ENCODE data around the gene DNAH1. TPM values are rescaled to one million over a fixed set of nuclear protein-coding genes. Genes with fewer than 3 reads are reported as not detected.

Gene DNAH1
- polyA plus RNA-seq, 1 donor (not counting 4 experiments of a cell fraction or from before 2014, with no cell fraction given) = 0.33 TPM

GRCh38 chr3:52404391-52404790 lies 88.3 kb downstream of the DNAH1 start:
- Histone ChIP-seq H3K27me3 (ENCODE audit: control insufficient read depth, extremely low read depth, insufficient read depth, low read length) (no peaks in the 10 kb centered on the region), H3K9me1 (ENCODE audit: control insufficient read depth, extremely low read depth, insufficient read depth, low read length) (peaks cover 3% of the 10 kb centered on the region), H3K36me3 (ENCODE audit: control insufficient read depth in 2 of 2, extremely low read depth in 1 of 2, insufficient read depth in 2 of 2, low read length in 2 of 2) (peaks cover 42 to 75% of the 10 kb centered on the region in 2 experiments), H3K4me3 (ENCODE audit: control insufficient read depth in 2 of 3, extremely low read depth in 1 of 3, insufficient read depth in 2 of 3, low read depth in 1 of 3, low read length in 3 of 3) (peak overlapping the region; percentile 29 to 44 (median 38)), H3K27ac (ENCODE audit: control insufficient read depth, insufficient read depth, low read length) (peak overlapping the region; percentile 92), H4K20me1 (ENCODE audit: control insufficient read depth, extremely low read depth, insufficient read depth, low read length) (no peaks in the 10 kb centered on the region), H3K9me3 (ENCODE audit: control insufficient read depth, low read depth, low read length) (no peaks in the 10 kb centered on the region), H3K79me2 (ENCODE audit: control insufficient read depth, insufficient read depth, low read length) (peaks cover 28% of the 10 kb centered on the region), H3K9ac (ENCODE audit: control insufficient read depth, extremely low read depth, insufficient read depth, low read length) (peak overlapping the region; percentile 52), H3K4me1 (ENCODE audit: control insufficient read depth, extremely low read depth, insufficient read depth, low read length) (peaks cover 60% of the 10 kb centered on the region), H2AFZ (ENCODE audit: control insufficient read depth, low read length) (no peak overlapping the region), H3K4me2 (ENCODE audit: control insufficient read depth, extremely low read depth, insufficient read depth, low read depth, low read length) (peak overlapping the region; percentile 95)
- FAIRE-seq = peak; percentile 60
- dilution Hi-C loops (cut with MboI; ENCODE audit: extremely low pct_ligation_motif_present, low sequenced_read_pairs) = no loop called here
- no peak for DNase-seq (ENCODE audit: low read depth, low spot score)
- no peak for TF ChIP-seq EZH2 (IDR thresholded peaks at IDR 0.05; ENCODE audit: low read length)
- TF ChIP-seq CTCF (optimal IDR thresholded peaks at IDR 0.05 in 1 of 3, IDR thresholded peaks at IDR 0.05 in 1 of 3, conservative IDR thresholded peaks at IDR 0.05 in 1 of 3; ENCODE audit: extremely low read depth in 1 of 3, insufficient read depth in 2 of 3, low read length in 3 of 3) = no peak

- Histone ChIP-seq H2AFZ (ENCODE audit: control insufficient read depth, low read length) (no peak overlapping the region), H3K4me1 (ENCODE audit: control insufficient read depth, extremely low read depth, insufficient read depth, low read length) (peaks cover 60% of the 10 kb centered on the region), H3K79me2 (ENCODE audit: control insufficient read depth, insufficient read depth, low read length) (peaks cover 31% of the 10 kb centered on the region), H3K27me3 (ENCODE audit: control insufficient read depth, extremely low read depth, insufficient read depth, low read length) (no peaks in the 10 kb centered on the region), H3K9me3 (ENCODE audit: control insufficient read depth, low read depth, low read length) (no peaks in the 10 kb centered on the region), H3K9me1 (ENCODE audit: control insufficient read depth, extremely low read depth, insufficient read depth, low read length) (peaks cover 3% of the 10 kb centered on the region), H4K20me1 (ENCODE audit: control insufficient read depth, extremely low read depth, insufficient read depth, low read length) (no peaks in the 10 kb centered on the region), H3K4me3 (ENCODE audit: control insufficient read depth in 2 of 3, extremely low read depth in 1 of 3, insufficient read depth in 2 of 3, low read depth in 1 of 3, low read length in 3 of 3) (peak overlapping the region; percentile 29 to 44 (median 38)), H3K9ac (ENCODE audit: control insufficient read depth, extremely low read depth, insufficient read depth, low read length) (peak overlapping the region; percentile 63), H3K27ac (ENCODE audit: control insufficient read depth, insufficient read depth, low read length) (peak overlapping the region; percentile 92), H3K4me2 (ENCODE audit: control insufficient read depth, extremely low read depth, insufficient read depth, low read depth, low read length) (peak overlapping the region; percentile 95), H3K36me3 (ENCODE audit: control insufficient read depth in 2 of 2, extremely low read depth in 1 of 2, insufficient read depth in 2 of 2, low read length in 2 of 2) (peaks cover 42 to 70% of the 10 kb centered on the region in 2 experiments)
- TF ChIP-seq EZH2 (IDR thresholded peaks at IDR 0.05; ENCODE audit: low read length) (no peak), CTCF (optimal IDR thresholded peaks at IDR 0.05 in 1 of 3, IDR thresholded peaks at IDR 0.05 in 1 of 3, conservative IDR thresholded peaks at IDR 0.05 in 1 of 3; ENCODE audit: extremely low read depth in 1 of 3, insufficient read depth in 2 of 3, low read length in 3 of 3) (no peak)
- DNase-seq (ENCODE audit: low read depth, low spot score) (no peak), FAIRE-seq (no peak)
- dilution Hi-C loops (cut with MboI; ENCODE audit: extremely low pct_ligation_motif_present, low sequenced_read_pairs) = no loop called here
Observed at GRCh38 chr3:52405066-52405465, 88.9 kb downstream of the DNAH1 start.

All from keratinocyte (primary cell).